Measurements from ENCODE around the gene COX6B2.

COX6B2 gene

GRCh38 chr19:55383279-55384130 lies 29.0 kb upstream of the COX6B2 start:
- no peak for DNase-seq (ENCODE audit: low read depth)

DNA sequence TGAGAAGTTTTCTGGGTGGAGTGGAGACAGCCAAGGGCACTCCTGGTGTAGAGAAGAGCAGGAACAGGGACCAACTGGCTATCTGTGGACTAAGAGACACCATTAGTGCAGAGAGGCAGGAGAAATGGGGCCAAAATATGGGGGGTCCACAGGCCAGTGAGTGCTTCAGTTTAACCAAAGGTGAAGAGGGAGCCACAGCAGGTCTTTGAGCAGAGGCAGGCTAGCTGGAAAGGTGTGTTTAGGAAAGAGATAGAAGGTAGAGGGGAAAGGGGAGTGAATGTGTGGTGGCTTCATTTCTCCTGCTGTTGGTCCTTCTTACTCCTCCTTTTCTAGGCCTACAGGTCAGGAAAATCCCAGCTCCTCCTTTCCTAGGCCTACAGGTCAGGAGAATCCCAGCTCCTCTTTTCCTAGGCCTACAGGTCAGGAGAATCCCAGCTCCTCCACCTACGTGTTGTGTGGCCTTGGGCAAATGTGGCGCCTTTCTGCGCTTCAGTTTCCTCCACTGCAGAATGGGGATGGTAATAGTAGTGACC lies 28.1 kb upstream of the COX6B2 start:
- DNase-seq (ENCODE audit: low read depth) = no peak

DNA sequence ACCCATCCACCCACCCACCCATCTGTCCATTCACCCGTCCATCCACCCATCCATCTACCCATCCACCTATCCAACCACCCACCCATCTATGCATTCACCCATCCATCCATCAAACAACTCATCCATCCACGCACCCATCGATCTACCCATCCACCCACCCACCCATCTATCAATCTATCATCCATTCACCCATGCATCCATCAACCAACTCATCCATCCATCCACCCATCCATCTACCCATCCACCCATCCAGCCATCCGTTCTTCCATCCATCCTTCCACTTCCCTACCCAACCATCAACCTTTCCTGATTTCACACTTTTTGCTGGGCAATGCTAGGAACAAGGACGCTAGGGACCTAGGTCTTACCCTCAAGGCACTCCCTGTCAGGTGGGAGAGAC lies 27.5 kb upstream of the COX6B2 start:
- no peak for DNase-seq (ENCODE audit: low read depth)

GRCh38 chr19:55379174-55379573 lies 24.7 kb upstream of the COX6B2 start:
- DNase-seq (ENCODE audit: low read depth) = no peak

- no peak for DNase-seq (ENCODE audit: low read depth)
Observed at GRCh38 chr19:55377356-55378131, 23.0 kb upstream of the COX6B2 start.

GRCh38 chr19:55376241-55376933 lies 21.9 kb upstream of the COX6B2 start, which contains the start of gene TMEM190:
Gene TMEM190, plus strand, starts transcription at chr19:55376826. Its CDS starts 28 bp downstream, at chr19:55376854.
- no peak for DNase-seq (ENCODE audit: low read depth)

- no peak for DNase-seq (ENCODE audit: low read depth)
Observed at GRCh38 chr19:55373993-55374757, 19.7 kb upstream of the COX6B2 start.

DNA sequence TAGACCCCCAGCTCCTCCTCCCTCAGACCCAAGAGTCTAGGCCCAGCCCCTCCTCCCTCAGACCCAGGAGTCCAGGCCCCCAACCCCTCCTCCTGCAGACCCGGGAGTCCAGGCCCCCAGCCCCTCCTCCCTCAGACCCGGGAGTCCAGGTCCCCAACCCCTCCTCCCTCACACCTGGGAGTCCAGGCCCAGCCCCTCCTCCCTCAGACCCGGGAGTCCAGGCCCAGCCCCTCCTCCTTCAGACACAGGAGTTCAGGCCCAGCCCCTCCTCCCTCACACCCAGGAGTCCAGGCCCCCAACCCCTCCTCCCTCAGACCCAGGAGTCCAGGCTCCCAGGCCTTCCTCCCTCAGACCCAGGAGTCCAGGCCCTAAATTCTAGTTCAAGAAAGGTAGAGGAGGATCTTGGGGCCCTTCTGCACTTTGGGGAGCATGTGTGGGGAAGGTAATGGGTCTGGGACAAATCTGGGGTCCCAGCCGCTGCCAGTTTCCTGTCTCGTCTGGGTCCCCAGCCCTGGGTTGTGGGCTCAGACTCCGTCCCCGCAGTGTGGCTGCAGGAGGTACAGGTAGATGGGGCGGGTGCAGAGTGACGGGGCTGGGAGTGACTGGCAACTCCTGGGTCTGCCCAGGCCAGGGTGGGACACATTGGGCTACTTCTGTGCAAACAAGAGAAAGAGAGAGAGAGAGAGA lies 18.9 kb upstream of the COX6B2 start:
- no peak for DNase-seq (ENCODE audit: low read depth)

DNA sequence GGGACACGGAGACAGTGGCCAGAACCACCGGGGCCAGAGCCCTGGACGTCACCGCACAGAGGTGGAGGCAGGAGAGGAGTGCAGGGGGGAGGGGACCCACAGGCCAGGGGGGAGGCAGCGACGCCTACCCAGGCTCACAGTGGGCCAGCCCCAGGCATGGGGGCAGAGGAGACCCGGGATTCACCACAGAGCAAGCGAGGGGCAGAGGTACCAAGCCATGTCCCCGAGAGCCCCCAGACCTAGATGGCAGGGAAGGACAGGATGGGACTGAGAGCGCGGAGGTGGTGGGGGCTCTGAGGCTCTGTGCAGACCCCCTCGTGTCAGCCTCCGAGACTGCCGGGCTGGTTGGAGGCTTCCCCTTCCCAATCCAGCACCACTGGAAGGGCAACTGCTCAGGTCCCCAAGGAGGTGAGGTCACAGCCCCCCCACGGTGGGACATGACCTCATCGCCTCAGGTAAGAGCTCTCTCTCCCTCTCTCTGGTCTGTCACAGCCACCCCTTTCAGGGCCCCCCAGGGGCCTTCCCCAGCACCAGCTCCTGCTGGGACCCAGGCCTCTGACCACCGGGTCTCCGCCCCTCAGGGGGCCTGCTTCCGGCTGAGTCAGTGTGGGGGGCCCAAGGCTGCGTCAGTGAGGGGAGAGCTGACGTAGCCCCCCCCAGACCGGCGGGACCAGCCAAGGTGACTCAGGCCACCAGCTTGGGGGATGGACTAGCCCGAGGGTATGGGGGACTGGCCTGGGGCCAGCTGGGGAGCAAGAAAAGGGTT lies 18.0 kb upstream of the COX6B2 start:
- no peak for DNase-seq (ENCODE audit: low read depth)

DNA sequence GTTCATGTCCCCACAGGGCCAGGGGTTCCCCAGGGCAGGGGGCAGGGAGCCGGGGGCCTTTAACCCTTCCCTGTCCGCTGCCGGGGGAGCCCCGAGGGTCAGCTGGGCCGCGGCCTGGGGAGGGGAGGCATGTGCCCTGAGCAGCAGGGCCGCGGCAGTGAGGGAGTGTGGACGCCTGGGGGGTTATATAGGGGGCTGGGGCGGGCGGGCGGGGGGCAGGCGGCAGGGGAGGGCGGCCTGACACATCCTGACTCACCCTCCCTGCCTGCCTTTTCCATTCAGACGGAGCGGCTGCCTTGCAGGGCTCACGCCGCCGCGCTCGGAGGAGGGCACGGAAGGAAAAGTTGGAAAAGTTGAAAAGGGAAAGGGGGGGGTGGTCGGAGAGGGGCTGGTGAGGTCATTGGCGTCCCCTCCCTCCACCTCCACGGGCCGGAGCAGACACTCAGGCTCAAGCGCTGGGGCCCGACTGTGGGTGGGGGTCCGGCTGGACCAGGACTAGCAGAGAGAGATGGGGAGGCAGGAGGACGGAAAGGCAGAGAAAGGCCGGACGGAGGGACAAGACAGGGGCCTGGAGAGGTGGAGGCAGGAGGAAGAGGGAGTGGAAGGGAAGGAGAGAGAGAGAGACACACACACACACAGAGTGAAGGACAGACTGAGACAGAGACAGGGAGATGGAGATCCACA lies 15.9 kb upstream of the COX6B2 start, which contains the start of gene IL11:
Gene IL11, minus strand, starts transcription at position 159 of the 684 bp plus-strand sequence. Its CDS starts 153 bp downstream, at position 6.
- DNase-seq (ENCODE audit: low read depth) = no peak

DNA sequence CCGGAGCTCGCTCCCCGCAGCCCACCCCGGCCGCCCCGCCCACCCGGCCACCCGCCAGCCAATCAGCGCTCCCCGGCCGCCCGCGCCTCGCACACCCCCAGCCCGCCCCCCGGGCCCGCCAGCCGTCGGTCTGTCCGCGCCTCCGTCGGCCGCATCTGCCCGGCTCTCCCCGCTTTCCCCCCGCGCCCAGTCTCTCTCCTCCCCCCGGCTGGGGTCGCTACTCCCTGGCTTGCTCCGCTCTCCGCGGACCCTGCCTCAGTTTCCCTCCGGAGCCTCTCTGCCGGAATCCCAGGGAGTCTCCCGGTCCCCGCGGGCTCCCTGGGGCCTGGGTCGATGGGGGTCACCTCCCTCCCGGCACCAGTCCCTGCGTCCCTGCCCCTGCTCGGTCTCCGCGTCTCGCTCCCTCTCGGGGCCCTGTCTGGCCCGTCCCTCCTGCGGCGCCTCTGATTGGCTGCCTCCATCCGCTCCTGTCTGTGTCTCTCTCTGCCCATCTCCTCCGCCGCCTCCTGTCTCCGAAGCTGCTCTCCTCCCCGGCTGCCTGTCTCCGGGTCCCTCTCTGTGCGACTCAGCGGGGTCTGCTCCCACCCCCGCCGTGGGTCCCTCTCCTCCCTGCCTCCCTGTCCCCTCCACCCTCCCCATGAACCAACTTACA lies 15.3 kb upstream of the COX6B2 start:
- DNase-seq (ENCODE audit: low read depth) = no peak

- DNase-seq (ENCODE audit: low read depth) = no peak
Observed at GRCh38 chr19:55368701-55369563, 14.4 kb upstream of the COX6B2 start.

DNA sequence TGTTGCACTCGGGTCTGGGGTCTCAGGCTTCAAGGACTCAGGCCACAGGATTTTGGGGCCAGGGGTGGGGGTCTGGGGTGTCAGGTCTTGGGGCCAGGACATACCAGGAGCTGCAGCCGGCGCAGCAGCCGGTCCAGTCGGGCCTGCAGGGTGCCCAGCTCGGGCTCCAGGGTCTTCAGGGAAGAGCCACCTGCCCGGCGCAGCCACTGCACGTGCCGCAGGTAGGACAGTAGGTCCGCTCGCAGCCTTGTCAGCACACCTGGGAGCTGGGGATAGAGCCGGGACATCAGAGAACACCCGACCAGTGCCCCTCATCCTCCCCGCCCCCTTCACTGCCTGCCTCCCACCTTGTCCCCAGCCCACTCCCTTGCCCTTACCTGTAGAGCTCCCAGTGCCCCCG lies 13.6 kb upstream of the COX6B2 start:
- DNase-seq (ENCODE audit: low read depth) = no peak

DNA sequence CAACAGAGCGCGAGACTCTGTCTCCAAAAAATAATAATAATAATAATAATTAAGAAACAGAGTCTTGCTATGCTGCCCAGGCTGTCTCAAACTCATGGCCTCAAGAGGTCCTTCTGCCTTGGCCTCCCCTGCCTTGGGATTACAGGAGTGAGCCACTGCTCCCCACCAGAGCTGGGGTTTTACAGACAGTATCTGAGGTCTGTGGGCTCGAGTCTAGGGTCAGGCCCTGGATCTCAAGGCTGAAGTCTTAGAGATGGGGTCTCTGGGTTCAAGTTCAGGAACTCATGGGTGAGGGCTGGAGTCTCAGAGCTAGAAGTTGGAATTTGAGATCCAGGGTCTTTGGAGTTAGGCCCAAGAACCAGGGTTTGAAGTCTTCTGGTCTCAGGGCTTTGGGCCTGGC lies 12.3 kb upstream of the COX6B2 start:
- DNase-seq (ENCODE audit: low read depth) = no peak

DNA sequence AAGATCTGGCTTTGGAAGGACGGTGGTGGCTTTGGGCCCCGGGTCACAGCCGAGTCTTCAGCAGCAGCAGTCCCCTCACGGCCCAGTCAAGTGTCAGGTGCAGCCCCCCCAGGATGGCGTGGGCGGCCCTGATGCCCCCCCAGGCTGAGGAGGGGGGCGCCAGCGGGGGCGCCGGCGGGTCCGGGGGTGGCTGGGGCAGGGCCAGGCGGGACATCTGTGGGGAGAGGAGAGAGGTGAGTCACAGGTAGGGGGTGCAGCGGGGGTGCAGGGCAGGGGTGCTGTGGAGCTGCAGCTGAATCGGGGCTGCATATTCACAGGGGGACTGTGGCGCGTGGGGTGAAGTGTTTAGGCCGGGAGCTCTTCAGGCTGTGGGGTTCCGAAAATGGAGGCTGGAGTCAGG lies 11.4 kb upstream of the COX6B2 start:
- DNase-seq (ENCODE audit: low read depth) = no peak

DNA sequence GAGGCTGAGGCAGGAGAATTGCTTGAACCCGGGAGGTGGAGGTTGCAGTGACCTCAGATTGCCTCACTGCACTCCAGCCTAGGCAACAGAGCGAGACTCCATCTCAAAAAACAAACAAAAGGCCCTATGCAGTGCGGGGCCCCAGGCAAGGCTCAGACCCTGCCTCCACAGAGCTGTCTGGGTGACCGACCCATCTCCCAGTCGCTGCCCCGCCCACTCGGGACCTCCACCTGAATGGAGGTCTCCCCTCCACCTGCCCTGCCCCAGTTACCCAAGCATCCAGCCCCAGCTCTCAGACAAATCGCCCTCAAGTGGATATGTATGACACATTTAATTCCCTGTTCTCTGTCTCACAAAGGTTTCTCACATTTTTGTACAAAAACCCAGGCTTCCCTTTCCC lies 10.7 kb upstream of the COX6B2 start:
- DNase-seq (ENCODE audit: low read depth) = no peak

GRCh38 chr19:55362990-55363716 lies 8.6 kb upstream of the COX6B2 start, which contains the start of gene GARIN5B:
Gene GARIN5B, minus strand, starts transcription at chr19:55363260. Its CDS starts 194 bp downstream, at chr19:55363066.
- DNase-seq (ENCODE audit: low read depth) = no peak
